HG03565 (cell line): ENCODE measurements around the gene C2CD4D.

Experiments used
- ATAC-seq: cut with Tn5 transposase; IDR thresholded peaks from one replicate; pipeline ENCODE4 v1.9.1; 2021; ENCODE audit warnings: mild to moderate bottlenecking, moderate library complexity; ENCODE audit not compliant: unreplicated experiment

Gene C2CD4D

DNA sequence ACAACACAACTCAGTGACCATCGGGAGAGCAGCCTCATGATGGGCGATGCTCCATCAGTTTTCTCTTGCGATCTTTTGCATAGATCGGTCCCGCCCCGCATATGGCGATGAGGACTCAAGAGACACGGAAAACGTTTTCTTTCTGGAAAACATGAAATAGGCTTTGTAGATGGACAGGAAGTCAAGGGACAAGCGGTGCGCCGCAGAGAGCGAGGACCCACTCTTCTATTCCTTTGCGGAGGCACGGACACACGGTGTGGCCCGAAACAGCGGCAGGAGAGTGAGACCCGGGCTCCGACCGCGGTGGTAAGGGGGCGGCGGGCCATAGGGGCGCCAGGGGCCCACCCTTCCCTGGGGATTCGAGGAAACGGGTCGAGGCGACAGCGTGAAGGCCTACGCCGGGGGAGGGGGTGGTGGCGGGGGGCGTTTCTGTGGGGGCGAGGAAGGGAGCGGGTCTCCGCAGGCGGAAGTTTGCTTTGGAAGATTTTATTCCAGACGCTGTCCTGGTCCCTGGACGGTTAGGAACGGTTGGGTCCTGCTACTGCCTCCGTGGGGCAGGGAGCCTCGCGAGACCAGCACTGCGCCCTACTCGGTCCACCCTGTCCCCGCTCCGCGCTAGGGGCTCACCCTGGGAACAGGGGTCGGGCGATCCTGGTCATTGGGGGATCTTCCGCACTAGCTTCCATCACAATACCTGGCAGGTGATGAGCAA is 48.5 kb downstream of the C2CD4D start:
- peak; percentile 6 for ATAC-seq

DNA sequence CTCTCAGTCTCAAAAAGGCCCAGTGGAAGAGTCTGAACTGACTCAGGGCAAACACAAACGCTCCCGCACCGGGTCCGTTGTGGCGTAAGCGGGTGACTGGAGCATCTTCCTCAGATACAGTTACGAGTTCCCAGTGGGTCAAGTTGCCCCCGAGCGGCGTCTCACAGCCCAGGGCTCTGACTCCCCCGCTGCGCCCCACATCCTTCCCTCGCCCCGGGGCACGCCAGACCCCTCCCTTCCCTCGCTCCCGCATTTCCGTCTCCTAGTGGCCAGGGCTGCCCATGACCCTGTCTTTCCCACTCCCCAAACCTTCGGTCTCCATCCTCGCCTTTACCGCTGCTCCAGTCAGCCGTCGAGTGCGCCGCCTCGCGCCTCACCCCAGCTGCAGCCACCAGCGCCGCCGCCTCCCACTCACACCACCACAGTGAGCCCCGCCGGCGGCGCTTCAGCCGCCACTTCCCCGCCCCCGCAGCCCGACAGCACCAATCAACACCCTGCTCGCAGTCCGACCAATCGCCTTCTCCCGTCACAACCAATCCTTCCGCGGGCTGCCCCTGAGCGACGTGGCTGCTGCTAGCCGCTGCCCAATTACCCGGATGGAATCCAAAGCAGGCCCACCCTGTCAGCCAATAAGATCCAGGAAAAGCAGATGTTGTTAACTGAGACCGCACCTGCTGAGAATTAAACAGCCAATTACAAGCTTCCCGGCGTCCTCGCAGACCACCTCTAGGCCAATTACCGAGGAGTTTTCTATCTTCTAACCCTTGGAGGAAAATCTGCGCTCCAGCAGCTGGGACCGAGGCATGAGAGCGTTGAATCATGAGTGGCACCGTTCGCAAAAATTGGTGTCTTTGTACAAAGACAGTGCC is 49.3 kb downstream of the C2CD4D start, which contains the start of gene TDRKH:
TSS of gene TDRKH (minus strand) at position 430 of the 869 bp plus-strand sequence. CDS start 7,478 bp downstream, outside the sequence.
- peak; percentile 94 for ATAC-seq
